ENCODE measurements around the gene TUT1. TPM values are rescaled to one million over a fixed set of nuclear protein-coding genes. Genes with fewer than 3 reads are reported as not detected.

Gene TUT1
- total RNA-seq, 1 experiment from 2014 or later, result 40.0 TPM

DNA sequence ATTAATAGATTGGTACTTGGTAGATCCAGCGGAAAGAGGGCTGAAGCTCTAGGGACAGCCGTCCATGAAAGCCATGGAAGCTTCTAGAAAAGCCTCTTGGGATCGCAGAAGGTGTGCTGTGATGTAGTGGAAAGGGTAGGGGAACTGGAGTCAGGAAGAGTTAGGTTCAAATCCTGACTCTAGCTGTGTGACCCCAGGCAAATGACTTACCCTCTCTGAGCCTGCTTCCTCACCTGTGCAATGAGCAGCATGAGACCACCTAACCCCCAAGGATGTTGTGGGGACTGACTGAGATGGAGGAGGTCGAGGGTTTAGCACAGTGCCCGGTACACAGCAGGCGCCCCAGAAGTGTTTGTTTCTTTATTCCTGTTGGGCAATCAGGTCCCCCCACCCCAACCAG lies 19.1 kb upstream of the TUT1 start:
- Mint-ChIP-seq H3K9me3 (no peaks in the 10 kb centered on the region), H3K27me3 (ENCODE audit: low read depth) (peaks cover 9% of the 10 kb centered on the region; the same call in 1 of the 2 replicates), H3K36me3 (no peaks in the 10 kb centered on the region), H3K27ac (no peak overlapping the region), H3K4me3 (peak overlapping the region; percentile 95), H3K4me1 (peaks cover 41% of the 10 kb centered on the region)
- no peak for DNase-seq (ENCODE audit: low spot score)
- POLR2A ChIA-PET, result interaction anchor here (0.6 to 3.7 kb wide), 2 partner anchors 19 to 175 kb away, joined by 4 to 21 read pairs; partner anchors contain the start of gene TUT1
- TF ChIP-seq, protein P1, sequence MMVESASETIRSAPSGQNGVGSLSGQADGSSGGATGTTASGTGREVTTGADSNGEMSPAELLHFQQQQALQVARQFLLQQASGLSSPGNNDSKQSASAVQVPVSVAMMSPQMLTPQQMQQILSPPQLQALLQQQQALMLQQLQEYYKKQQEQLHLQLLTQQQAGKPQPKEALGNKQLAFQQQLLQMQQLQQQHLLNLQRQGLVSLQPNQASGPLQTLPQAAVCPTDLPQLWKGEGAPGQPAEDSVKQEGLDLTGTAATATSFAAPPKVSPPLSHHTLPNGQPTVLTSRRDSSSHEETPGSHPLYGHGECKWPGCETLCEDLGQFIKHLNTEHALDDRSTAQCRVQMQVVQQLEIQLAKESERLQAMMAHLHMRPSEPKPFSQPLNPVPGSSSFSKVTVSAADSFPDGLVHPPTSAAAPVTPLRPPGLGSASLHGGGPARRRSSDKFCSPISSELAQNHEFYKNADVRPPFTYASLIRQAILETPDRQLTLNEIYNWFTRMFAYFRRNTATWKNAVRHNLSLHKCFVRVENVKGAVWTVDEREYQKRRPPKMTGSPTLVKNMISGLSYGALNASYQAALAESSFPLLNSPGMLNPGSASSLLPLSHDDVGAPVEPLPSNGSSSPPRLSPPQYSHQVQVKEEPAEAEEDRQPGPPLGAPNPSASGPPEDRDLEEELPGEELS (CRISPR knock-in tag; IDR thresholded peaks at IDR 0.05), result no peak
- TF ChIP-seq MYBL2 (CRISPR knock-in tag; IDR thresholded peaks at IDR 0.05) (no peak), TEAD4 (CRISPR knock-in tag; IDR thresholded peaks at IDR 0.05) (no peak), FOXK1 (CRISPR knock-in tag; IDR thresholded peaks at IDR 0.05) (no peak), ELF4 (CRISPR knock-in tag; IDR thresholded peaks at IDR 0.05; ENCODE audit: low read depth) (no peak), HMGA2 (CRISPR knock-in tag; IDR thresholded peaks at IDR 0.05) (no peak), TP53 (CRISPR knock-in tag; IDR thresholded peaks at IDR 0.05) (no peak), RORB (CRISPR knock-in tag; IDR thresholded peaks at IDR 0.05) (no peak), E2F5 (CRISPR knock-in tag; IDR thresholded peaks at IDR 0.05) (no peak), ZNF423 (CRISPR knock-in tag; IDR thresholded peaks at IDR 0.05) (no peak), NFYB (CRISPR knock-in tag; conservative IDR thresholded peaks at IDR 0.05; ENCODE audit: low read depth) (no peak), ZNF317 (CRISPR knock-in tag; IDR thresholded peaks at IDR 0.05; ENCODE audit: borderline replicate concordance, low read depth) (no peak), ZBTB43 (CRISPR knock-in tag; IDR thresholded peaks at IDR 0.05) (no peak), ZNF219 (CRISPR knock-in tag; IDR thresholded peaks at IDR 0.05; ENCODE audit: borderline replicate concordance) (no peak), SOX15 (CRISPR knock-in tag; IDR thresholded peaks at IDR 0.05) (no peak)
- TF ChIP-seq, protein P2, sequence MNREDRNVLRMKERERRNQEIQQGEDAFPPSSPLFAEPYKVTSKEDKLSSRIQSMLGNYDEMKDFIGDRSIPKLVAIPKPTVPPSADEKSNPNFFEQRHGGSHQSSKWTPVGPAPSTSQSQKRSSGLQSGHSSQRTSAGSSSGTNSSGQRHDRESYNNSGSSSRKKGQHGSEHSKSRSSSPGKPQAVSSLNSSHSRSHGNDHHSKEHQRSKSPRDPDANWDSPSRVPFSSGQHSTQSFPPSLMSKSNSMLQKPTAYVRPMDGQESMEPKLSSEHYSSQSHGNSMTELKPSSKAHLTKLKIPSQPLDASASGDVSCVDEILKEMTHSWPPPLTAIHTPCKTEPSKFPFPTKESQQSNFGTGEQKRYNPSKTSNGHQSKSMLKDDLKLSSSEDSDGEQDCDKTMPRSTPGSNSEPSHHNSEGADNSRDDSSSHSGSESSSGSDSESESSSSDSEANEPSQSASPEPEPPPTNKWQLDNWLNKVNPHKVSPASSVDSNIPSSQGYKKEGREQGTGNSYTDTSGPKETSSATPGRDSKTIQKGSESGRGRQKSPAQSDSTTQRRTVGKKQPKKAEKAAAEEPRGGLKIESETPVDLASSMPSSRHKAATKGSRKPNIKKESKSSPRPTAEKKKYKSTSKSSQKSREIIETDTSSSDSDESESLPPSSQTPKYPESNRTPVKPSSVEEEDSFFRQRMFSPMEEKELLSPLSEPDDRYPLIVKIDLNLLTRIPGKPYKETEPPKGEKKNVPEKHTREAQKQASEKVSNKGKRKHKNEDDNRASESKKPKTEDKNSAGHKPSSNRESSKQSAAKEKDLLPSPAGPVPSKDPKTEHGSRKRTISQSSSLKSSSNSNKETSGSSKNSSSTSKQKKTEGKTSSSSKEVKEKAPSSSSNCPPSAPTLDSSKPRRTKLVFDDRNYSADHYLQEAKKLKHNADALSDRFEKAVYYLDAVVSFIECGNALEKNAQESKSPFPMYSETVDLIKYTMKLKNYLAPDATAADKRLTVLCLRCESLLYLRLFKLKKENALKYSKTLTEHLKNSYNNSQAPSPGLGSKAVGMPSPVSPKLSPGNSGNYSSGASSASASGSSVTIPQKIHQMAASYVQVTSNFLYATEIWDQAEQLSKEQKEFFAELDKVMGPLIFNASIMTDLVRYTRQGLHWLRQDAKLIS (CRISPR knock-in tag; IDR thresholded peaks at IDR 0.05; ENCODE audit: borderline replicate concordance), result no peak
- TF ChIP-seq, protein P3, sequence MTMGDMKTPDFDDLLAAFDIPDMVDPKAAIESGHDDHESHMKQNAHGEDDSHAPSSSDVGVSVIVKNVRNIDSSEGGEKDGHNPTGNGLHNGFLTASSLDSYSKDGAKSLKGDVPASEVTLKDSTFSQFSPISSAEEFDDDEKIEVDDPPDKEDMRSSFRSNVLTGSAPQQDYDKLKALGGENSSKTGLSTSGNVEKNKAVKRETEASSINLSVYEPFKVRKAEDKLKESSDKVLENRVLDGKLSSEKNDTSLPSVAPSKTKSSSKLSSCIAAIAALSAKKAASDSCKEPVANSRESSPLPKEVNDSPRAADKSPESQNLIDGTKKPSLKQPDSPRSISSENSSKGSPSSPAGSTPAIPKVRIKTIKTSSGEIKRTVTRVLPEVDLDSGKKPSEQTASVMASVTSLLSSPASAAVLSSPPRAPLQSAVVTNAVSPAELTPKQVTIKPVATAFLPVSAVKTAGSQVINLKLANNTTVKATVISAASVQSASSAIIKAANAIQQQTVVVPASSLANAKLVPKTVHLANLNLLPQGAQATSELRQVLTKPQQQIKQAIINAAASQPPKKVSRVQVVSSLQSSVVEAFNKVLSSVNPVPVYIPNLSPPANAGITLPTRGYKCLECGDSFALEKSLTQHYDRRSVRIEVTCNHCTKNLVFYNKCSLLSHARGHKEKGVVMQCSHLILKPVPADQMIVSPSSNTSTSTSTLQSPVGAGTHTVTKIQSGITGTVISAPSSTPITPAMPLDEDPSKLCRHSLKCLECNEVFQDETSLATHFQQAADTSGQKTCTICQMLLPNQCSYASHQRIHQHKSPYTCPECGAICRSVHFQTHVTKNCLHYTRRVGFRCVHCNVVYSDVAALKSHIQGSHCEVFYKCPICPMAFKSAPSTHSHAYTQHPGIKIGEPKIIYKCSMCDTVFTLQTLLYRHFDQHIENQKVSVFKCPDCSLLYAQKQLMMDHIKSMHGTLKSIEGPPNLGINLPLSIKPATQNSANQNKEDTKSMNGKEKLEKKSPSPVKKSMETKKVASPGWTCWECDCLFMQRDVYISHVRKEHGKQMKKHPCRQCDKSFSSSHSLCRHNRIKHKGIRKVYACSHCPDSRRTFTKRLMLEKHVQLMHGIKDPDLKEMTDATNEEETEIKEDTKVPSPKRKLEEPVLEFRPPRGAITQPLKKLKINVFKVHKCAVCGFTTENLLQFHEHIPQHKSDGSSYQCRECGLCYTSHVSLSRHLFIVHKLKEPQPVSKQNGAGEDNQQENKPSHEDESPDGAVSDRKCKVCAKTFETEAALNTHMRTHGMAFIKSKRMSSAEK (CRISPR knock-in tag; IDR thresholded peaks at IDR 0.05; ENCODE audit: borderline replicate concordance), result no peak
- TF ChIP-seq, protein P4, sequence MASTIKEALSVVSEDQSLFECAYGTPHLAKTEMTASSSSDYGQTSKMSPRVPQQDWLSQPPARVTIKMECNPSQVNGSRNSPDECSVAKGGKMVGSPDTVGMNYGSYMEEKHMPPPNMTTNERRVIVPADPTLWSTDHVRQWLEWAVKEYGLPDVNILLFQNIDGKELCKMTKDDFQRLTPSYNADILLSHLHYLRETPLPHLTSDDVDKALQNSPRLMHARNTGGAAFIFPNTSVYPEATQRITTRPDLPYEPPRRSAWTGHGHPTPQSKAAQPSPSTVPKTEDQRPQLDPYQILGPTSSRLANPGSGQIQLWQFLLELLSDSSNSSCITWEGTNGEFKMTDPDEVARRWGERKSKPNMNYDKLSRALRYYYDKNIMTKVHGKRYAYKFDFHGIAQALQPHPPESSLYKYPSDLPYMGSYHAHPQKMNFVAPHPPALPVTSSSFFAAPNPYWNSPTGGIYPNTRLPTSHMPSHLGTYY (CRISPR knock-in tag; IDR thresholded peaks at IDR 0.05), result no peak
- TF ChIP-seq, protein P5, sequence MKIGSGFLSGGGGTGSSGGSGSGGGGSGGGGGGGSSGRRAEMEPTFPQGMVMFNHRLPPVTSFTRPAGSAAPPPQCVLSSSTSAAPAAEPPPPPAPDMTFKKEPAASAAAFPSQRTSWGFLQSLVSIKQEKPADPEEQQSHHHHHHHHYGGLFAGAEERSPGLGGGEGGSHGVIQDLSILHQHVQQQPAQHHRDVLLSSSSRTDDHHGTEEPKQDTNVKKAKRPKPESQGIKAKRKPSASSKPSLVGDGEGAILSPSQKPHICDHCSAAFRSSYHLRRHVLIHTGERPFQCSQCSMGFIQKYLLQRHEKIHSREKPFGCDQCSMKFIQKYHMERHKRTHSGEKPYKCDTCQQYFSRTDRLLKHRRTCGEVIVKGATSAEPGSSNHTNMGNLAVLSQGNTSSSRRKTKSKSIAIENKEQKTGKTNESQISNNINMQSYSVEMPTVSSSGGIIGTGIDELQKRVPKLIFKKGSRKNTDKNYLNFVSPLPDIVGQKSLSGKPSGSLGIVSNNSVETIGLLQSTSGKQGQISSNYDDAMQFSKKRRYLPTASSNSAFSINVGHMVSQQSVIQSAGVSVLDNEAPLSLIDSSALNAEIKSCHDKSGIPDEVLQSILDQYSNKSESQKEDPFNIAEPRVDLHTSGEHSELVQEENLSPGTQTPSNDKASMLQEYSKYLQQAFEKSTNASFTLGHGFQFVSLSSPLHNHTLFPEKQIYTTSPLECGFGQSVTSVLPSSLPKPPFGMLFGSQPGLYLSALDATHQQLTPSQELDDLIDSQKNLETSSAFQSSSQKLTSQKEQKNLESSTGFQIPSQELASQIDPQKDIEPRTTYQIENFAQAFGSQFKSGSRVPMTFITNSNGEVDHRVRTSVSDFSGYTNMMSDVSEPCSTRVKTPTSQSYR (CRISPR knock-in tag; IDR thresholded peaks at IDR 0.05), result no peak
- ATAC-seq, result no peak
- CTCF ChIA-PET, result interaction anchor here (0.6 to 3.7 kb wide), 10 partner anchors 9 to 186 kb away, joined by 3 to 51 read pairs (median 11); partner anchors contain the start of genes B3GAT3, BSCL2, C11orf98 and CSKMT
